RWPE1 (cell line): ENCODE measurements around the gene DUS1L.

ENCODE experiments used
- CTCF ChIA-PET: fragments of 350-600 bp; sonication (Branson Sonifier 250); formaldehyde crosslinking; extraction: SDS; loops from one replicate; lab custom pipeline; 2021; lab: Yijun Ruan, JAX
- POLR2A ChIA-PET: fragments of 400-600 bp; formaldehyde crosslinking; extraction: SDS; loops from one replicate; lab custom pipeline; 2020; ENCODE audit warnings: antibody characterized with exemption; ENCODE audit not compliant: low non-redundant PET; lab: Yijun Ruan, JAX
- DNase-seq: peaks from one replicate; pipeline ENCODE4 v3.0.0; 2012; ENCODE audit warnings: low spot score
- H3K27ac ChIP-seq: fragments of 450-650 bp; 2 replicates; pipeline ENCODE4 v1.5.1; 2017
- CTCF ChIP-seq: fragments of 450-650 bp; conservative IDR thresholded peaks from 2 replicates; pipeline ENCODE4 v1.5.1; 2017; ENCODE audit warnings: low read depth, mild to moderate bottlenecking

Gene DUS1L

GRCh38 chr17:82077617-82078358 is 12.2 kb upstream of the DUS1L start:
- TF ChIP-seq CTCF = no peak
- no peak for DNase-seq
- ChIA-PET CTCF (interaction anchor here (0.6 kb wide), 1 partner anchor 26 kb away, joined by 3 read pairs; no protein-coding TSS in a partner anchor), POLR2A (no interaction called here)
- H3K27ac ChIP-seq = peak overlapping the region; percentile 67

- DNase-seq = no peak
- ChIA-PET POLR2A (no interaction called here), CTCF (interaction anchor here (0.5 to 1.1 kb wide), 4 partner anchors 14 to 375 kb away, joined by 3 to 5 read pairs (median 3); no protein-coding TSS in a partner anchor)
- peak overlapping the region; percentile 67 for H3K27ac ChIP-seq
- TF ChIP-seq CTCF = no peak
Measured at GRCh38 chr17:82076785-82077591, 11.4 kb upstream of the DUS1L start.

- TF ChIP-seq CTCF = no peak
- POLR2A ChIA-PET = interaction anchor here (0.6 to 1.0 kb wide), 2 partner anchors 9 to 14 kb away, joined by 3 to 5 read pairs; no protein-coding TSS in a partner anchor
- DNase-seq = no peak
- H3K27ac ChIP-seq = peak overlapping the region; percentile 67
- CTCF ChIA-PET = interaction anchor here (0.5 to 1.1 kb wide), 4 partner anchors 13 to 374 kb away, joined by 3 to 5 read pairs (median 3); no protein-coding TSS in a partner anchor
Measured at GRCh38 chr17:82076018-82076784, 10.6 kb upstream of the DUS1L start.

- no peak for DNase-seq
- no peak for TF ChIP-seq CTCF
- CTCF ChIA-PET = interaction anchor here (0.7 kb wide), 1 partner anchor 22 kb away, joined by 3 read pairs; no protein-coding TSS in a partner anchor
- POLR2A ChIA-PET = no interaction called here
- no peak overlapping the region for H3K27ac ChIP-seq
Measured at GRCh38 chr17:82073446-82073845, 7.8 kb upstream of the DUS1L start.

- TF ChIP-seq CTCF = no peak
- H3K27ac ChIP-seq = no peak overlapping the region
- ChIA-PET CTCF (interaction anchor here (0.7 kb wide), 1 partner anchor 23 kb away, joined by 3 read pairs; no protein-coding TSS in a partner anchor), POLR2A (no interaction called here)
- DNase-seq = no peak
Measured at GRCh38 chr17:82072827-82073226, 7.2 kb upstream of the DUS1L start.
